Measurements from ENCODE around the gene TMPRSS11A.

GRCh38 chr4:67929426-67929825, 33.9 kb downstream of the TMPRSS11A start:
- TF ChIP-seq CTCF (IDR thresholded peaks at IDR 0.05) (no peak), POLR2A (IDR thresholded peaks at IDR 0.05) (no peak), POLR2AphosphoS5 (IDR thresholded peaks at IDR 0.05) (no peak)
